AG08396 (cell line): ENCODE measurements around the gene PCDHB10.
"Not testable (repeated sequence)": the region's sequence is repeated elsewhere in the genome, so short reads cannot be mapped to it uniquely, and the experiment has no call there.

Source experiments
- DNase-seq: peaks from one replicate; pipeline ENCODE4 v3.0.0; 2012; ENCODE audit warnings: low spot score, mixed read lengths

The PCDHB10 gene

DNA sequence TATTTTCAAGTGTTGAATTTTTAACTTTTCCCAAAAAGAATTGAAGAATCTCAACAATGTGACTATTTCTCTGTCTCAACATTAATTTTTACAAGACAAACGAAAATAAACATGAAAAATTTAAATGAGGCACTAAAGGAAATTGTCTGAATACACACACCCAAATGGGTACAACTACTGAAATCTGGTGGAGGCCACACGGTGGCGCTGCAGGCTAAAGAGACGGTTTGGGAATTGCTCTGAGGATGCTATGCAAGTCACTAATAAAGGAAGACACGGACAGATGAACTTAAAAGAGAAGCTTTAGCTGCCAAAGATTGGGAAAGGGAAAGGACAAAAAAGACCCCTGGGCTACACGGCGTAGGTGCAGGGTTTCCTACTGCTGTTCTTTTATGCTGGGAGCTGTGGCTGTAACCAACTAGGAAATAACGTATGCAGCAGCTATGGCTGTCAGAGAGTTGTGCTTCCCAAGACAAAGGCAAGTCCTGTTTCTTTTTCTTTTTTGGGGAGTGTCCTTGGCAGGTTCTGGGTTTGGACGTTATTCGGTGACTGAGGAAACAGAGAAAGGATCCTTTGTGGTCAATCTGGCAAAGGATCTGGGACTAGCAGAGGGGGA, at the start of gene PCDHB10:
Gene PCDHB10, plus strand, starts transcription at position 244 of the 616 bp plus-strand sequence. Its CDS starts 200 bp downstream, at position 444.
- DNase-seq: peak; percentile 64

DNA sequence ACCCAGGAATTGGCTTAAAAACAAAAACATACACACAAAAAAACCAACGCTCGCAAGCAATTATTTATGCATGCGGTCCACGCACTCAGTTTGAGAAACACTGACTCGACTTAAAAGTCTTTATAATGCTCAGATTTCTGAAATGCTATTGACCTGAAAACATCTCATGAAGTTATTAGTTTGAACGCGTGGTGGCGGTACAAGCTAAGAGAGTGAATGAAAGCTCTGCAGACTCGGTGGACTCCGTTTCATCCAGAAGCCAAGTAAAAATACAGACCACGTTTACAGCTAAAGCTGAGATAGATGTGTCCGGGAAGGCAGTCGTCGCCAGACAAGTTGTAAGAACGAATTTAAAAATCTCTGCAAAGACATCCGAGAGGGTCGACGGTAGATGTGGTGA, 42.3 kb upstream of the PCDHB10 start, which contains the start of gene PCDHB6:
Gene PCDHB6, plus strand, starts transcription at position 246 of the 400 bp plus-strand sequence. CDS start 201 bp downstream, outside the sequence.
- peak; percentile 54 for DNase-seq

DNA sequence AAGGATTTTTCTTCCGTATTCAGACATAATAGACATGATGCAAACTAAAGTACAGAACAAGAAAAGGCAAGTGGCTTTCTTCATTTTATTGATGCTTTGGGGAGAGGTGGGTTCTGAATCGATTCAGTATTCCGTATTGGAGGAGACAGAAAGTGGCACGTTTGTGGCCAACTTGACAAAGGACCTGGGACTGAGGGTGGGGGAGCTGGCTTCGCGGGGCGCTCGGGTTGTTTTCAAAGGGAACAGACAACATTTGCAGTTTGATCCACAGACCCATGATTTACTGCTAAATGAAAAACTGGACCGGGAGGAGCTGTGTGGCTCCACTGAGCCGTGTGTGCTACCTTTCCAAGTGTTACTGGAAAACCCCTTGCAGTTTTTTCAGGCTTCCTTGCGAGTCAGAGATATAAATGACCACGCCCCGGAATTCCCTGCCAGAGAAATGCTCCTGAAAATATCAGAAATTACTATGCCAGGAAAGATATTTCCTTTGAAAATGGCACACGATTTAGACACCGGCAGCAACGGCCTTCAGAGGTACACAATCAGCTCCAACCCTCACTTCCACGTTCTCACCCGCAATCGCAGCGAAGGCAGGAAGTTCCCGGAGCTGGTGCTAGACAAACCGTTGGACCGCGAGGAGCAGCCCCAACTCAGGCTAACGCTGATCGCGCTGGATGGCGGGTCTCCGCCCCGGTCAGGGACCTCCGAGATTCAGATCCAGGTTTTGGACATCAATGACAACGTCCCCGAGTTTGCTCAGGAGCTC, 41.7 kb upstream of the PCDHB10 start:
- DNase-seq: no peak

DNA sequence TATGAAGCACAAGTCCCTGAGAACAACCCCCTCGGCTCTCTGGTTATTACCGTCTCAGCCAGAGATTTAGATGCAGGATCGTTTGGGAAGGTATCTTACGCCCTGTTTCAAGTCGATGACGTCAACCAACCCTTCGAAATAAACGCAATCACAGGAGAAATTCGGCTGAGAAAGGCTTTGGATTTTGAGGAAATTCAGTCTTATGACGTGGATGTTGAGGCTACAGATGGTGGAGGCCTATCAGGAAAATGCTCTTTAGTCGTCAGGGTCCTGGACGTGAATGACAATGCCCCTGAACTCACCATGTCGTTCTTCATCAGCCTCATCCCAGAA, 41.2 kb upstream of the PCDHB10 start:
- no peak for DNase-seq

DNA sequence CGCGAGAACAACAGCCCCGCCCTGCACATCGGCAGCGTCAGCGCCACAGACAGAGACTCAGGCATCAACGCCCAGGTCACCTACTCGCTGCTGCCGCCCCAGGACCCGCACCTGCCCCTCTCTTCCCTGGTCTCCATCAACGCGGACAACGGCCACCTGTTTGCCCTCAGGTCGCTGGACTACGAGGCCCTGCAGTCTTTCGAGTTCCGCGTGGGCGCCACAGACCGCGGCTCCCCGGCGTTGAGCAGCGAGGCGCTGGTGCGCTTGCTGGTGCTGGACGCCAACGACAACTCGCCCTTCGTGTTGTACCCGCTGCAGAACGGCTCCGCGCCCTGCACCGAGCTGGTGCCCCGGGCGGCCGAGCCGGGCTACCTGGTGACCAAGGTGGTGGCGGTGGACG, 40.5 kb upstream of the PCDHB10 start:
- not testable (repeated sequence) for DNase-seq

DNA sequence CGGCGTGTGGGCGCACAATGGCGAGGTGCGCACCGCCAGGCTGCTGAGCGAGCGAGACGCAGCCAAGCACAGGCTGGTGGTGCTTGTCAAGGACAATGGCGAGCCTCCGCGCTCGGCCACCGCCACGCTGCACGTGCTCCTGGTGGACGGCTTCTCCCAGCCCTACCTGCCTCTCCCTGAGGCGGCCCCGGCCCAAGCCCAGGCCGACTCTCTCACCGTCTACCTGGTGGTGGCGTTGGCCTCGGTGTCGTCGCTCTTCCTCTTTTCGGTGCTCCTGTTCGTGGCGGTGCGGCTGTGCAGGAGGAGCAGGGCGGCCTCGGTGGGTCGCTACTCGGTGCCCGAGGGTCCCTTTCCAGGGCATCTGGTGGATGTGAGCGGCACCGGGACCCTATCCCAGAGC, 40.1 kb upstream of the PCDHB10 start:
- not testable (repeated sequence) for DNase-seq

DNA sequence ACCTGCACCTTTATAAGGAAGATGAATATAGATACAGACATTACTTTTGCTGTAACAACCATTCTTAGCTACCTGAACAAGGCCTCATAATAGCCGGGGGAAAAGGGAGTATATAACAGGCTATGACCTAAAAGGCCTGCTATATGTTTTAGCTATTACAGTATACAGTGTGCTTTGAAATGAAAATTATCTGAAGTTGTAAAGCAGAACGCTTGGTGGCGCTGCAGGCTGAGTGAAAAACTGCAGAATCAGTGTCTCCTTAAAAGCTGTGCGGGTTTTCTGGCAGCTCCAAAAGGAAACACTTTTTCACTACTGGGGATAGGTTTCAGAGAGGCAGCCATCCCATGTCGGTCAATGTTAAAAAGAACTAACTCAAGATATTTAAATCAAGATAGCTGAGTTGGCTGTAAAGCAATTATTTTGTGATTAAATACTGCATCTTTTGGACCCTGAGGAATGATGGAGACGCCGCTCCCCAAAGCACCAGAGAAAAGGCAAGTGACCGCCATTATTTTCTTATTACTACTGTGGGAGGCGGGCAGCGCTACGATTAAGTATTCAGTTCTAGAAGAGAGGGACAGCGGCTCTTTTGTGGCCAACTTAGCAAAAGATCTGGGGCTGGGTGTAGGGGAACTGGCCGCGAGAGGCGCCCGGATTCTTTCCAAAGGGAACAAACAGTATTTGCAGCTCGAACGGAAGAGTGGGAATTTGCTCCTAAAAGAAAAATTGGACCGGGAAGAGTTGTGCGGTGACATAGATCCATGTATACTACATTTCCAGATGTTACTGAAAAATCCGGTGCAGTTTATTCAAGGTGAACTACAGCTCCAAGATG, 36.4 kb upstream of the PCDHB10 start:
- DNase-seq: no peak

DNA sequence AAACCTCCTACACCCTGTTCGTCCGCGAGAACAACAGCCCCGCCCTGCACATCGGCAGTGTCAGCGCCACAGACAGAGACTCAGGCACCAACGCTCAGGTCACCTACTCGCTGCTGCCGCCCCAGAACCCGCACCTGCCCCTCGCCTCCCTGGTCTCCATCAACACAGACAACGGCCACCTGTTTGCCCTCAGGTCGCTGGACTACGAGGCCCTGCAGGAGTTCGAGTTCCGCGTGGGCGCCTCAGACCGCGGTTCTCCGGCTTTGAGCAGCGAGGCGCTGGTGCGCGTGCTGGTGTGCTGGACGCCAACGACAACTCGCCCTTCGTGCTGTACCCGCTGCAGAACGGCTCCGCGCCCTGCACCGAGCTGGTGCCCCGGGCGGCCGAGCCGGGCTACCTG, 34.8 kb upstream of the PCDHB10 start:
- DNase-seq: not testable (repeated sequence)

DNA sequence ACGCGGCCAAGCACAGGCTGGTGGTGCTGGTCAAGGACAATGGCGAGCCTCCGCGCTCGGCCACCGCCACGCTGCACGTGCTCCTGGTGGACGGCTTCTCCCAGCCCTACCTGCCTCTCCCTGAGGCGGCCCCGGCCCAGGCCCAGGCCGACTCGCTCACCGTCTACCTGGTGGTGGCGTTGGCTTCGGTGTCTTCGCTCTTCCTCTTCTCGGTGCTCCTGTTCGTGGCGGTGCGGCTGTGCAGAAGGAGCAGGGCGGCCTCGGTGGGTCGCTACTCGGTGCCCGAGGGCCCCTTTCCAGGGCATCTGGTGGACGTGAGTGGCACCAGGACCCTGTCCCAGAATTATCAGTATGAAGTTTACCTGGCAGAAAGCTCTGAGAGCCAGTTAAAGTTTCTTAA, 34.3 kb upstream of the PCDHB10 start:
- not testable (repeated sequence) for DNase-seq

DNA sequence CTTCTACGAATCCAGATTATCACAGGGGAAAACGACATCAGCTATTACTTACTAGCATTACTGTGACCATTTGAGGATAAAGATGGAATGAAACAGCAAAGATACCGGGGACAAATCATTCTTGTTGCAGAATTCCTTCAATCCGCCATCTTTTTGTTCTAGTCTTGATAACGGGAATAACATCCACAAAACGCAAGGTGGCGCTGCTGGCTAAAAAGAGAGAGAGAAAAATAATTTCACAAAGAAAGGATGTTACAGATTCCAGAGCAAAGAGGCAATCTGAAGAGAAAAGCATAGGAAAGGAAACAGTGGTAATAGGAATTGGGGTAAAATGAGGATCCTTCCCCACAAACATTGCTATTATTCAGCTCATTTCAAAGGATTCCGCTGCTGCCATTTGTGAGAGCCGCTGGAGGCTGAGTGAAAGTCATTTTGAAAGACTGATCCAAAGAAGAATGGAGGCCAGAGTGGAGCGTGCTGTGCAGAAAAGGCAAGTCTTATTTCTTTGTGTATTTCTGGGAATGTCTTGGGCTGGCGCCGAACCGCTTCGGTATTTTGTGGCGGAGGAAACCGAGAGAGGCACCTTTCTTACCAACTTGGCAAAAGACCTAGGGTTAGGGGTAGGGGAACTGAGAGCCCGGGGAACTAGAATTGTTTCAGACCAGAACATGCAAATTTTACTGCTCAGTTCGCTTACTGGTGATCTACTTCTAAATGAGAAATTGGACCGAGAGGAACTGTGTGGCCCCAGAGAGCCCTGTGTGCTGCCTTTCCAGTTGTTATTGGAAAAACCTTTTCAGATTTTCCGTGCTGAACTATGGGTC, 19.6 kb upstream of the PCDHB10 start, which contains the start of gene PCDHB7:
Gene PCDHB7, plus strand, starts transcription at position 264 of the 824 bp plus-strand sequence. Its CDS starts 192 bp downstream, at position 456.
- DNase-seq: peak; percentile 58

DNA sequence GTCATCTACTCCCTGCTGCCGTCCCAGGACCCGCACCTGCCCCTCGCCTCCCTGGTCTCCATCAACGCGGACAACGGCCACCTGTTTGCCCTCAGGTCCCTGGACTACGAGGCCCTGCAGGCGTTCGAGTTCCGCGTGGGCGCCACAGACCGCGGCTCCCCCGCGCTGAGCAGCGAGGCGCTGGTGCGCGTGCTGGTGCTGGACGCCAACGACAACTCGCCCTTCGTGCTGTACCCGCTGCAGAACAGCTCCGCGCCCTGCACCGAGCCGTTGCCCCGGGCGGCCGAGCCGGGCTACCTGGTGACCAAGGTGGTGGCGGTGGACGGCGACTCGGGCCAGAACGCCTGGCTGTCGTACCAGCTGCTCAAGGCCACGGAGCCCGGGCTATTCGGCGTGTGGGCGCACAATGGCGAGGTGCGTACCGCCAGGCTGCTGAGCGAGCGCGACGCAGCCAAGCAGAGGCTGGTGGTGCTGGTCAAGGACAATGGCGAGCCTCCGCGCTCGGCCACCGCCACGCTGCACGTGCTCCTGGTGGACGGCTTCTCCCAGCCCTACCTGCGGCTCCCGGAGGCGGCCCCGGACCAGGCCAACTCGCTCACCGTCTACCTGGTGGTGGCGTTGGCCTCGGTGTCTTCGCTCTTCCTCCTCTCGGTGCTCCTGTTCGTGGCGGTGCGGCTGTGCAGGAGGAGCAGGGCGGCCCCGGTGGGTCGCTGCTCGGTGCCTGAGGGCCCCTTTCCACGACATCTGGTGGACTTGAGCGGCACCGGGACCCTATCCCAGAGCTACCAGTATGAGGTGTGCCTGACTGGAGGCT, 17.7 kb upstream of the PCDHB10 start:
- DNase-seq: not testable (repeated sequence)

DNA sequence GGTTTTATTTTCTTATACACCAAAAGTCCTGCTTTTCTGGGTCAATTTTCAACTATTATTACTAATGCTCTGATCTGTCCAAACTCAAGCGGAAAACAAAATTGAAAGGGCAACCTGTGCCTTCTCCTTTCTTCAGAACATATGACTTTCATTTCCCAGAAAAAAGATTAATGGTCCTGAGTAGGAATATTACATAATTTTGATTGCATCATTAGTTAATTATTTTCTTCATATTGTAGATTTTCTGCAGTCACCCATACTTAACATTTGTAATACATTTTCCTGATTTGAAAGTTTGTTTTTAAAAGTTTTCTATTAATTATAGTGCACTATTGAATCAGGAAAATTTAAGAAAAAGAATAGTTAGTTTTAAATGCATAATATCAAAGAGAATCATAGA, 16.2 kb upstream of the PCDHB10 start:
- DNase-seq: no peak

DNA sequence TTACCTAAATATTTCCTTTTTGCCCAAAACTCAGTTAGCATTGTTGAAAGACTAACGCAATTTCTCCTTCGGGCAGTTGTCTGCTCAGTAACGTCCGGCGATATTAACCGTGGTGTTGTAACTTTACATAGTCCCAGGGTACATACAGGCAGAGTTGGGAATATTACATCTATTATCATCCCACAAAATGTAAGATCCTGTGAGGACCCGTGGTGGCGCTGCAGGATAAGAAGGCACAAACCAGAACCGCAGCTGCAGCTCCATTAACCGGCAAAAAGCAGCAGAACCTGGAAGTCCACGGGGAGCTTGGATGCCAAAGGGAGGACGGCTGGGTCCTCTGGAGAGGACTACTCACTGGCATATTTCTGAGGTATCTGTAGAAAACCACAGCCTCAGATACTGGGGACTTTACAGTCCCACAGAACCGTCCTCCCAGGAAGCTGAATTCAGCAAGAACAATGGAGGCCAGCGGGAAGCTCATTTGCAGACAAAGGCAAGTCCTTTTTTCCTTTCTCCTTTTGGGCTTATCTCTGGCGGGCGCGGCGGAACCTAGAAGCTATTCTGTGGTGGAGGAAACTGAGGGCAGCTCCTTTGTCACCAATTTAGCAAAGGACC, 14.5 kb upstream of the PCDHB10 start, which contains the start of gene PCDHB8:
Gene PCDHB8, plus strand, starts transcription at position 214 of the 615 bp plus-strand sequence. Its CDS starts 245 bp downstream, at position 459.
- DNase-seq: peak; percentile 53

DNA sequence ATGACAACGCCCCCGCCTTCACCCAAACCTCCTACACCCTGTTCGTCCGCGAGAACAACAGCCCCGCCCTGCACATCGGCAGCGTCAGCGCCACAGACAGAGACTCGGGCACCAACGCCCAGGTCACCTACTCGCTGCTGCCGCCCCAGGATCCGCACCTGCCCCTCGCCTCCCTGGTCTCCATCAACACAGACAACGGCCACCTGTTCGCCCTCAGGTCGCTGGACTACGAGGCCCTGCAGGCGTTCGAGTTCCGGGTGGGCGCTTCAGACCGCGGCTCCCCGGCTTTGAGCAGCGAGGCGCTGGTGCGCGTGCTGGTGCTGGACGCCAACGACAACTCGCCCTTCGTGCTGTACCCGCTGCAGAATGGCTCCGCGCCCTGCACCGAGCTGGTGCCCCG, 12.8 kb upstream of the PCDHB10 start:
- DNase-seq: not testable (repeated sequence)

DNA sequence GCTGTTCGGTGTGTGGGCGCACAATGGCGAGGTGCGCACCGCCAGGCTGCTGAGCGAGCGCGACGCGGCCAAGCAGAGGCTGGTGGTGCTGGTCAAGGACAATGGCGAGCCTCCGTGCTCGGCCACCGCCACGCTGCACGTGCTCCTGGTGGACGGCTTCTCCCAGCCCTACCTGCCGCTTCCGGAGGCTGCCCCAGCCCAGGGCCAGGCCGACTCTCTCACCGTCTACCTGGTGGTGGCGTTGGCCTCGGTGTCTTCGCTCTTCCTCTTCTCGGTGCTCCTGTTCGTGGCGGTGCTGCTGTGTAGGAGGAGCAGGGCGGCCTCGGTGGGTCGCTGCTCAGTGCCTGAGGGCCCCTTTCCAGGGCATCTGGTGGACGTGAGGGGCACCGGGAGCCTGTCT, 12.3 kb upstream of the PCDHB10 start:
- DNase-seq: not testable (repeated sequence)

DNA sequence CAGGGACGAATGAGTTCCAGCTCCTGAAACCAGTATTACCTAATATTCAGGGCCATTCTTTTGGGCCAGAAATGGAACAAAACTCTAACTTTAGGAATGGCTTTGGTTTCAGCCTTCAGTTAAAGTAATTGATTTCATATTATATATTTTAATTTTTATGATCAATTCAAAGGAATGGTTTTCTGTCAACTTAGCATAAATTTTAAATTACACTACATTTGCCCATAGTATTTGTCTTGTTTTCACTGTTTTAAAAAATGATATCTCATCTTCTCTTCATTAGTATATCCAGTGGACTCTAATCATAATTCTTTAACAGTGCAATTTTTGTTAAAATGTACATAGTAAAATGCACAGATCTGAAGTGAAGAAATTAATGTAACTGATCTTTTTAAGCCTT, 11.8 kb upstream of the PCDHB10 start:
- DNase-seq: no peak

DNA sequence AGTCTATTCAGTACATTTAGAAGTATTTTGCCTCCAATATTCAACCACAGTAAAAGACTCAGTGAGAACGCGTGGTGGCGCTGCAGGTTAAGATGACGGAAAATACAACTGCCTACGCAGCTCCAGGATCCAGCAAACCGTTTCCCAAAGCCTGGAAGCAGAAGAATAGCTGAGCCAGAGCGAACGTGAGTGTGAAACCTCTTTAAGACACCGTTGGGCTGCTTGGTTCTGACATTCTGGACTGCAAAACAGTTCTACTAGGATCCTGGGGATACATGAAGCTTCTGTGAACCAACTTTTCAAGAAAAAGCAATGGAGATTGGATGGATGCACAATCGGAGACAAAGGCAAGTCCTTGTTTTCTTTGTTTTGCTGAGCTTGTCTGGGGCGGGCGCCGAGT, 9.9 kb upstream of the PCDHB10 start, which contains the start of gene PCDHB16:
Gene PCDHB16, plus strand, starts transcription at position 140 of the 400 bp plus-strand sequence. Its CDS starts 173 bp downstream, at position 313.
- DNase-seq: peak; percentile 74

DNA sequence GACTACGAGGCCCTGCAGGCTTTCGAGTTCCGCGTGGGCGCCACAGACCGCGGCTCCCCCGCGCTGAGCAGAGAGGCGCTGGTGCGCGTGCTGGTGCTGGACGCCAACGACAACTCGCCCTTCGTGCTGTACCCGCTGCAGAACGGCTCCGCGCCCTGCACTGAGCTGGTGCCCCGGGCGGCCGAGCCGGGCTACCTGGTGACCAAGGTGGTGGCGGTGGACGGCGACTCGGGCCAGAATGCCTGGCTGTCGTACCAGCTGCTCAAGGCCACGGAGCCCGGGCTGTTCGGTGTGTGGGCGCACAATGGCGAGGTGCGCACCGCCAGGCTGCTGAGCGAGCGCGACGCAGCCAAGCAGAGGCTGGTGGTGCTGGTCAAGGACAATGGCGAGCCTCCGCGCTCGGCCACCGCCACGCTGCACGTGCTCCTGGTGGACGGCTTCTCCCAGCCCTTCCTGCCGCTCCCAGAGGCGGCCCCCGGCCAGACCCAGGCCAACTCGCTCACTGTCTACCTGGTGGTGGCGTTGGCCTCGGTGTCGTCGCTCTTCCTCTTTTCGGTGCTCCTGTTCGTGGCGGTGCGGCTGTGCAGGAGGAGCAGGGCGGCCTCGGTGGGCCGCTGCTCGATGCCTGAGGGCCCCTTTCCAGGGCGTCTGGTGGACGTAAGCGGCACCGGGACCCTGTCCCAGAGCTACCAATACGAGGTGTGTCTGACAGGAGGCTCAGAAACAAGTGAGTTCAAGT, 7.9 kb upstream of the PCDHB10 start:
- DNase-seq: not testable (repeated sequence)

DNA sequence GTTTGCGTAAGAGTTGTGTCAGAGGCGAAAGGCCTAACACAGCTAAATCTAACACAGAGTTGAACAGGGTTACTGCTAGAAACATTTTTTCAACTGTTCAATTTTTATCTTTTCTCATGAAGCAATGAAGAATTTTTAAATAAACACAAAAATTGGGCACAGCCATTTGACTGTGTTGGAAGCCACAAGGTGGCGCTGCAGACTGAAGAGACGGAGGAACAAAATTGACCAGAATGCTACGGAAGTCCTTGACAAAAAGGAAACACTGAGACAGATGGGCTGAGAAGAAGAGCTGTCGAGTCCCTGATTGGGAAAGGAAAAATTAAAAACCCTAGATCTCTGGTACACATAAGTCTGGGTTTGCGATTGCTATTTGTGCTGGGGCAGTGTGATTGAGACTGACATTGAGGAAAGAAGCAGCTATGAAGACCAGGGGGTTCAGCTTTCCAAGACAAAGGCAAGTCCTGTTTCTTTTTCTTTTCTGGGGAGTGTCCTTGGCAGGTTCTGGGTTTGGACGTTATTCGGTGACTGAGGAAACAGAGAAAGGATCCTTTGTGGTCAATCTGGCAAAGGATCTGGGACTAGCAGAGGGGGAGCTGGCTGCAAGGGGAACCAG, 5.1 kb upstream of the PCDHB10 start, which contains the start of gene PCDHB9:
Gene PCDHB9, plus strand, starts transcription at position 265 of the 616 bp plus-strand sequence. Its CDS starts 158 bp downstream, at position 423.
- DNase-seq: peak; percentile 68
